Breast epithelium (tissue), 4 donors: ENCODE data around the gene GYG1. TPM values are rescaled to one million over a fixed set of nuclear protein-coding genes. Genes with fewer than 3 reads are reported as not detected.

Experiments
- DNase-seq, 2 donors: peaks; one replicate each; pipeline ENCODE4 v3.0.0-alpha.2; 2019; ENCODE audit warnings: low spot score in 2 of 2
- H3K27ac ChIP-seq, 2 donors: fragments of 200-600 bp; sonication (generic) in 1 of 2; one replicate each; pipeline ENCODE4 v1.5.1; 2016 to 2019; ENCODE audit warnings: mild to moderate bottlenecking in 1 of 2
- H3K27me3 ChIP-seq, 2 donors: fragments of 200-600 bp; sonication (generic) in 1 of 2; one replicate each; pipeline versions ENCODE4 v1.5.1 to v1.6.0; 2017 to 2019; ENCODE audit warnings: control low read depth in 1 of 2, mild to moderate bottlenecking in 1 of 2
- H3K36me3 ChIP-seq: fragments of 200-600 bp; one replicate; pipeline ENCODE4 v1.5.1; 2019
- H3K4me1 ChIP-seq, 2 donors: fragments of 200-600 bp; sonication (generic); one replicate each; pipeline ENCODE4 v1.5.1; 2016 to 2019; ENCODE audit warnings: control low read depth in 1 of 2
- H3K4me3 ChIP-seq, 3 donors: fragments of 200-600 bp; sonication (generic); 1 replicate in 2 of 3; 2 replicates in 1 of 3; pipeline ENCODE4 v1.5.1; 2016 to 2019; ENCODE audit warnings: mild to moderate bottlenecking in 3 of 3, moderate library complexity in 2 of 3
- H3K9me3 ChIP-seq, 2 donors: fragments of 200-600 bp; sonication (generic) in 1 of 2; one replicate each; pipeline ENCODE4 v1.5.1; 2016 to 2019; ENCODE audit warnings: control low read depth in 1 of 2
- CTCF ChIP-seq, 3 donors: fragments of 450-650 bp; IDR thresholded peaks; one replicate each; pipeline ENCODE4 v1.5.1; 2016 to 2017; ENCODE audit warnings: antibody characterized with exemption in 3 of 3, mild to moderate bottlenecking in 3 of 3, moderate library complexity in 3 of 3
- POLR2A ChIP-seq: fragments of 450-650 bp; IDR thresholded peaks from one replicate; pipeline ENCODE4 v1.6.1; 2016; ENCODE audit warnings: antibody characterized with exemption, mild to moderate bottlenecking, moderate library complexity
- POLR2AphosphoS5 ChIP-seq, 3 donors: sonication (generic); formaldehyde crosslinking; IDR thresholded peaks; one replicate each; pipeline ENCODE4 v1.6.1; 2017; ENCODE audit warnings: antibody characterized with exemption in 3 of 3
- intact Hi-C: fragments of 100-400 bp; cut with DNase I; formaldehyde crosslinking; loops from one replicate; pipeline ENCODE4 v1.15.1; 2023; ENCODE audit warnings: low total_unique reads
- total RNA-seq, 3 donors: library from RNA; depleted of rRNA; stranded (reverse); fragments of >200 nt; gene quantifications; one replicate each; pipeline ENCODE4 v1.1.0, GENCODE V29; 2016

The GYG1 gene
- 10 to 100 TPM; 25.8 to 36.1 (median 35.9) TPM for total RNA-seq

DNA sequence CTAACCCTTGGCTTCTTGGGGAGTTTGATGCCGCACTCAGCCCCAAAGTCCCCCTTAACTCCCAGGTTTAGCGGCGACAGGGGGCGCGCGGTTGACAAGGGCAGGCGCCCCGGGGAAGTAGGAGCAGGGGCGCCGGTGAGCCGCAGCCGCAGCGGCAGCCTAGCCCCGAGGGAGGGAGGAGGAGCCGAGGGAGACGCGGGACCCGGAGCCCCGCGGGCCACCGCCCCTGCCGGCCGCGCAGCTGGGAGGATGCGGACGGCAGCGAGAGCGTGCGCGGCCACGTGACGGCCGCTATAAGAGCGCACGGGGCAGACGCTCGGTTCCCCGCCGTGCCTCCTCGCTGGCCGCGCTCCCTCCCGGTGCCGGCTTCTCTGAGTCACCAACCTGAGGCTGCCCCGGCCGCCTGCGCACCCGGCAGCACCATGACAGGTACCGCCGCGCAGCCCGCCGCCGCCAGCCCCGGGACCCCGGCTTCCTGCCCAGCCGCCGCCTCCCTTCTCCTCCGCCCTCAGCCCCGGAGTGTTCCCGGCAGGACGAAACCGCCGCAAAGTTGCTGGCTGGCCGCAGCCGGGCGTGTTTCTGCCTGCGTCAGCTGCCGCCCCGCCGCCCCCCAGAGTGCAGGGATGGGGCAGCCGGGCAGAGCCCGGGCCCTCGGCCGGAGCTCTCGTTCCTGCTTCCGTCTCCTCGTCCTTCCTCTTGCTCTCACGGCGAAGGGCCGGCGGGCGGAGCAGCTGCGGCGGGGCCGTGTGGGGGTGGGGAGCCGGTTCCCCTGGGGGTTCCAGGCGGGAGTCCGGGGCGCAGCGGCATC lies at the start of gene GYG1:
Gene GYG1 (plus strand): TSS at position 322 of the 808 bp plus-strand sequence. CDS start 101 bp downstream, at position 423.
- peak within 1 kb of the TSS; percentile 89 to 94 (median 92) for H3K4me3 ChIP-seq
- H3K36me3 ChIP-seq = no peaks in the 10 kb centered on the region
- DNase-seq = peak; percentile 62 to 70
- H3K4me1 ChIP-seq = peaks cover 0 to 5% of the 10 kb centered on the region in 2 donors
- TF ChIP-seq POLR2AphosphoS5 (IDR thresholded peaks at IDR 0.05) (peak; percentile 65 to 76 (median 74)), POLR2A (peak; percentile 60), CTCF (IDR thresholded peaks at IDR 0.05) (peak in 1 of 3 donors; percentile 16)
- intact Hi-C loops = no loop called here
- no peaks in the 10 kb centered on the region for H3K9me3 ChIP-seq
- H3K27ac ChIP-seq = peak within 1 kb of the TSS; percentile 97
- no peaks in the 10 kb centered on the region for H3K27me3 ChIP-seq

GRCh38 chr3:148943506-148944205 lies 47.7 kb upstream of the GYG1 start:
- Histone ChIP-seq H3K4me1 (no peaks in the 10 kb centered on the region), H3K9me3 (no peaks in the 10 kb centered on the region), H3K27ac (no peak overlapping the region), H3K4me3 (no peak overlapping the region), H3K27me3 (no peaks in the 10 kb centered on the region), H3K36me3 (no peaks in the 10 kb centered on the region)
- intact Hi-C loops = no loop called here
- TF ChIP-seq CTCF (IDR thresholded peaks at IDR 0.05) (peak; percentile 49 to 68 (median 65)), POLR2A (no peak)
- DNase-seq = no peak

DNA sequence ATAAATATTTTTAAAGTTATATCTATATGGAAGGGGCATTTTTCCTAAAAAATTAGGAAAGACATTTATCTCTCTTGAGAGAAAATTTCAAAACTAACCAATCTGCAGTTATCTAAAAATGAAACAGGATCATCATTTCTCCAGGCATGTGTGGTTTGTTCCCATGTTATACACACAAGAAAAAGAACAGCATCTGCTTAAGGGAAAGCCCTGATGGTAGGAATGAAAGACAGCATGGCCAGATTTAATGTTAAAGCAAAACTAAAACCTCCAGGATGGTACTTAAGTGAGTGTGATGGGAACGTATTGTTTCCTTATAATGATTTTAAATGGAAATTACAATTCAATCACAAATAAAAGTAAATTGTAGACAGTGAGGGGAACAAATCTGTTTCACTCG lies 46.2 kb upstream of the GYG1 start:
- intact Hi-C loops = no loop called here
- H3K27me3 ChIP-seq = no peaks in the 10 kb centered on the region
- H3K4me1 ChIP-seq = no peaks in the 10 kb centered on the region
- H3K27ac ChIP-seq = no peak overlapping the region
- H3K9me3 ChIP-seq = no peaks in the 10 kb centered on the region
- no peaks in the 10 kb centered on the region for H3K36me3 ChIP-seq
- H3K4me3 ChIP-seq = no peak overlapping the region
- no peak for DNase-seq
- TF ChIP-seq CTCF (IDR thresholded peaks at IDR 0.05) = no peak
- TF ChIP-seq POLR2A = no peak
- TF ChIP-seq POLR2AphosphoS5 (IDR thresholded peaks at IDR 0.05) = no peak

DNA sequence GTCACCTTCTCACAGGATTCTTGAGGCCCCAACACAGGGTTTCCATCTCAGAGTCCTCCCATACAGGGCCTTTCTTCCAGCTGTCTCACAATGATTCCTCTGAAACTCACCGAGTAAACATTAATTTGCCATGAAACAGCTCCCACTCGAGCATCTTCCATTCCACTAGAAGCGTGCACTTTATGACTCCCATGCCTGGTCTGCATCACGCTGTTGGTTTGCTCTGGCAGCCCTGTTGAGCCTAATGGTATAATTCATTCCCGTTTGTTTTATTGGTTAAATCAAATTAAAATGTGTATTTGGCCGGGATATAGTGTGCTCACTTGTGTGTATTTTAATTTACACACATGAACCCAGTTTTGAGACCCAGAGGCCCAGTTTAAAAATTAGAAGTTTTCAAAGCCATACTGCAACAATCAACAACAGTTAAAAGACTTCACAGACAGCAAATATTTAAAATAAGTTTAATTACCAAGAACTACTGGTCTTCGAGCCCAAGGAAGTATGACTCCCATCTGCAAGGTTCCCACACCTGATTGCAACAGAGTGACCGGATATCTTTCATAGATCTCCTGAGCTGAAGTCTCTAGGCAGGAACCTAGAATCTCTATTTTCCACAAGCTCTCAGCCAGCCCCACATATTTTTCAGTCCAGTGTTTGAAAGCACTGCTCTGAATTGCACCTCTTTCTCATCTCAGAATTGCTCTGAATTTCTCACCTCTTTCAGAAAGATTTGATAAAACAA lies 42.3 kb upstream of the GYG1 start:
- Histone ChIP-seq H3K4me1 (no peaks in the 10 kb centered on the region), H3K4me3 (no peak overlapping the region), H3K27me3 (no peaks in the 10 kb centered on the region), H3K9me3 (no peaks in the 10 kb centered on the region), H3K27ac (no peak overlapping the region), H3K36me3 (no peaks in the 10 kb centered on the region)
- TF ChIP-seq CTCF (IDR thresholded peaks at IDR 0.05) = no peak
- no peak for TF ChIP-seq POLR2A
- no peak for TF ChIP-seq POLR2AphosphoS5 (IDR thresholded peaks at IDR 0.05)
- intact Hi-C loops = no loop called here
- no peak for DNase-seq
